OCI-LY7 (cell line): Measurements from ENCODE around the gene SLC26A9. TPM values are rescaled to one million over a fixed set of nuclear protein-coding genes. Genes with fewer than 3 reads are reported as not detected.

Source experiments
- BruUV-seq: library from RNA; stranded (reverse); fragments of 400-500 nt; replicated peaks from 2 replicates; lab custom pipeline; 2021; lab: Mats Ljungman, UMichigan
- CTCF ChIA-PET: fragments of 300-600 bp; sonication (Branson Sonifier 250); formaldehyde crosslinking; loops from one replicate; lab custom pipeline; 2022; ENCODE audit warnings: antibody characterized with exemption; ENCODE audit not compliant: unreplicated experiment; lab: Charles Lee
- POLR2A ChIA-PET: fragments of 300-600 bp; sonication (Branson Sonifier 250); formaldehyde crosslinking; loops from one replicate; lab custom pipeline; 2022; ENCODE audit warnings: antibody characterized with exemption; lab: Charles Lee
- DNase-seq: peaks from one replicate; pipeline ENCODE4 v3.0.0-alpha.2; 2015; ENCODE audit warnings: low spot score
- H2AFZ ChIP-seq: fragments of 200-600 bp; sonication (generic), shearing (Covaris generic); 2 replicates; pipeline ENCODE4 v1.6.1; 2014; ENCODE audit warnings: mild to moderate bottlenecking, antibody characterized with exemption, low read length, moderate library complexity
- H3K27ac ChIP-seq: fragments of 200-600 bp; sonication (generic); 2 replicates; pipeline ENCODE4 v1.5.1; 2014; ENCODE audit warnings: mixed run types, low read depth, mild to moderate bottlenecking, moderate library complexity, low read length, inconsistent platforms; ENCODE audit not compliant: poor library complexity, severe bottlenecking
- H3K36me3 ChIP-seq: fragments of 200-600 bp; sonication (generic); 2 replicates; pipeline ENCODE4 v1.6.1; 2014; ENCODE audit warnings: mild to moderate bottlenecking, antibody characterized with exemption, low read length, moderate library complexity, mixed read lengths; ENCODE audit not compliant: insufficient read depth
- H3K4me1 ChIP-seq: fragments of 200-600 bp; sonication (generic); 2 replicates; pipeline ENCODE4 v1.5.1; 2014; ENCODE audit warnings: mild to moderate bottlenecking, low read length; ENCODE audit not compliant: insufficient read depth, poor library complexity, severe bottlenecking
- H3K4me2 ChIP-seq: fragments of 200-600 bp; sonication (generic); 2 replicates; pipeline ENCODE4 v1.6.1; 2014; ENCODE audit warnings: mild to moderate bottlenecking, low read length
- H3K4me3 ChIP-seq: fragments of 200-600 bp; sonication (generic); 2 replicates; pipeline ENCODE4 v1.5.1; 2014; ENCODE audit warnings: mild to moderate bottlenecking, low read depth, low read length; ENCODE audit not compliant: poor library complexity, severe bottlenecking
- H3K79me2 ChIP-seq: fragments of 200-600 bp; sonication (generic); 2 replicates; pipeline ENCODE4 v1.6.1; 2016; ENCODE audit warnings: low read depth, mild to moderate bottlenecking, low read length, moderate library complexity, mixed read lengths; ENCODE audit not compliant: insufficient read depth
- H3K9me2 ChIP-seq: fragments of 200-600 bp; sonication (generic); 2 replicates; pipeline ENCODE4 v1.6.1; 2016; ENCODE audit warnings: mild to moderate bottlenecking, low read length, mixed read lengths; ENCODE audit not compliant: insufficient read depth
- H3K9me3 ChIP-seq: fragments of 200-600 bp; sonication (generic); 2 replicates; pipeline ENCODE4 v1.6.1; 2014; ENCODE audit warnings: mild to moderate bottlenecking, mixed run types, low read length, mixed read lengths
- H4K20me1 ChIP-seq: fragments of 200-600 bp; sonication (generic); 2 replicates; pipeline ENCODE4 v1.6.1; 2014; ENCODE audit warnings: mild to moderate bottlenecking, antibody characterized with exemption, low read length, moderate library complexity, mixed read lengths; ENCODE audit not compliant: insufficient read depth
- EZH2phosphoT487 ChIP-seq: fragments of 200-600 bp; sonication (generic); IDR thresholded peaks from 2 replicates; pipeline ENCODE4 v1.6.1; 2018; ENCODE audit warnings: low read depth, borderline replicate concordance, mild to moderate bottlenecking, mixed run types, antibody characterized with exemption, low read length, moderate library complexity, mixed read lengths
- intact Hi-C: fragments of 100-400 bp; cut with micrococcal nuclease; formaldehyde crosslinking; loops from one replicate; pipeline ENCODE4 v1.10.0; 2022; ENCODE audit not compliant: unreplicated experiment
- total RNA-seq, 2 experiments: library from RNA; depleted of rRNA in 1 of 2; stranded (reverse); fragments of >200 nt in 1 of 2; shearing (Covaris generic) in 1 of 2; gene quantifications; 2 replicates each; pipeline ENCODE4 v1.2.3, GENCODE V29; 2014 to 2022
- TF ChIP-seq, protein P1 (sequence below): fragments of 200-600 bp; sonication (generic); conservative IDR thresholded peaks from 2 replicates; pipeline ENCODE4 v1.5.1; 2014; ENCODE audit warnings: mild to moderate bottlenecking, antibody characterized with exemption, low read length, moderate library complexity, mixed read lengths

The SLC26A9 gene
- total RNA-seq, 2 experiments from 2014 or later = not detected

- ChIA-PET POLR2A (no interaction called here), CTCF (no interaction called here)
- H3K27ac ChIP-seq = no peak overlapping the region
- no peaks in the 10 kb centered on the region for H3K4me1 ChIP-seq
- no peak for TF ChIP-seq EZH2phosphoT487
- TF ChIP-seq, protein P1, sequence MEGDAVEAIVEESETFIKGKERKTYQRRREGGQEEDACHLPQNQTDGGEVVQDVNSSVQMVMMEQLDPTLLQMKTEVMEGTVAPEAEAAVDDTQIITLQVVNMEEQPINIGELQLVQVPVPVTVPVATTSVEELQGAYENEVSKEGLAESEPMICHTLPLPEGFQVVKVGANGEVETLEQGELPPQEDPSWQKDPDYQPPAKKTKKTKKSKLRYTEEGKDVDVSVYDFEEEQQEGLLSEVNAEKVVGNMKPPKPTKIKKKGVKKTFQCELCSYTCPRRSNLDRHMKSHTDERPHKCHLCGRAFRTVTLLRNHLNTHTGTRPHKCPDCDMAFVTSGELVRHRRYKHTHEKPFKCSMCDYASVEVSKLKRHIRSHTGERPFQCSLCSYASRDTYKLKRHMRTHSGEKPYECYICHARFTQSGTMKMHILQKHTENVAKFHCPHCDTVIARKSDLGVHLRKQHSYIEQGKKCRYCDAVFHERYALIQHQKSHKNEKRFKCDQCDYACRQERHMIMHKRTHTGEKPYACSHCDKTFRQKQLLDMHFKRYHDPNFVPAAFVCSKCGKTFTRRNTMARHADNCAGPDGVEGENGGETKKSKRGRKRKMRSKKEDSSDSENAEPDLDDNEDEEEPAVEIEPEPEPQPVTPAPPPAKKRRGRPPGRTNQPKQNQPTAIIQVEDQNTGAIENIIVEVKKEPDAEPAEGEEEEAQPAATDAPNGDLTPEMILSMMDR = no peak
- H3K79me2 ChIP-seq = no peaks in the 10 kb centered on the region
- no peaks in the 10 kb centered on the region for H3K9me2 ChIP-seq
- intact Hi-C loops = no loop called here
- no peak overlapping the region for H3K4me2 ChIP-seq
- no peaks in the 10 kb centered on the region for H3K36me3 ChIP-seq
- no peaks in the 10 kb centered on the region for H4K20me1 ChIP-seq
- H3K9me3 ChIP-seq = no peaks in the 10 kb centered on the region
- BruUV-seq = no TSS peak
- H3K4me3 ChIP-seq = no peak overlapping the region
- no peak overlapping the region for H2AFZ ChIP-seq
- no peak for DNase-seq
Measured at GRCh38 chr1:205962821-205963221, 19.6 kb upstream of the SLC26A9 start.

DNA sequence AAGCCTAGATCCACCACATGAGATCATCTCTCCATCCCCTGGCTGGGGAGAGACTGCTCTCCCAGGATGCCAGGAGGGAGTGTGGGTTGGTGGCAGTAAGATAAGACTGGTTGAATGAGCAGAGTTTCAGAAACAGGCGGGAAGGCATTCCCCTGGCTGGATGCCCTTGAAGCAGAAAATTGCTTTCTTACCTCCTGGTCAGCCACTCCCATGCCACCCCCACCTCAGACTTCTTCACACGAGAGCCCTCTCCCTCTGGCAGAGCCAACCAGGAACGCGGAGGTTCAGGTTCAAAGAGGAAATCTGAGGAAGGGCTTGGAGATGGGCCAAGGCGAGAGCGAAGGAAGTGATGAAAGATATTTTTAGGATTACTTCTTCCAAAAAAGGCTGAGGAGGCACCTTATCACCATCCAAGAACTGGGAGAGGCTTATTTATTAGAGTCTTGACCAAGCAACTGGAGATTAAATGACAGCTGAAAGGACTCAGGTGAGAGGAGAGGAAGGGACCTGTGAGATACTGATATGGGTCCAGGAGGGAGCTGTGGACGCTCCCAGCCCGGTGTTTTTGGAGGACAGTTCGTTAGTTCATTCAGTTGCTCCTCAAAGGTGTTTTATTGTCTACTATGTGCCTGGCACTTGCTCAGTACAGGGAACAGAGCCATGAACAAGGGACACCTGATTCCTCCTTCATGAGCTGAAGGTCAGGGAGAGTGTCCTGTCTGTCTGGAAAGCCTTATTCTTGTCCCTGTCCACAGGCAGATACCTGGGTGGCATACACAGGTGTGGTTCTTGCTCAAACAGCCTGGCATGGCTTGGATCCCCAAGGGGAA is 18.9 kb upstream of the SLC26A9 start:
- TF ChIP-seq, protein P1 = no peak
- no peak for TF ChIP-seq EZH2phosphoT487
- POLR2A ChIA-PET = no interaction called here

DNA sequence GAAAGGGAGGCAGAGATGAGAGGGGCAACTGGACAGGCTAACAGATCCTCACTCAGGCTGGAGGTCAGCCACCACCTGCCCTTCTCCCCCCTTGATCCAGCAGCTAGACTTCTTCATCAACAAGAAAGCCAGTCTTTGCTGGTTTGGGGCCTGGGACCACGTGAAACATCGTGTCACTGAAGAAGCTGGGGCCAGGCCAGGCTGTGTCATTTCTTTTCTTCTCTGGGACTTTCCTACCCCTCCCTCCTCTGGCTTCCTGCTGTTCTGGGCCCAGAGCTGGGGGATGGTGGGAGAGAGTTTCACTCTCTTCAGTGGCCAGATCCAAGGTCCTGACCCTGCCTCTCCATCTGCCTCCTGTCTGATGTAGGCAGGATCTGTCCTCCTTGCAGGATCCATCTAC is 18.1 kb upstream of the SLC26A9 start:
- H3K27ac ChIP-seq = no peak overlapping the region
- no peak overlapping the region for H3K4me3 ChIP-seq
- DNase-seq = no peak
- no TSS peak for BruUV-seq
- H3K9me2 ChIP-seq = no peaks in the 10 kb centered on the region
- no peaks in the 10 kb centered on the region for H3K36me3 ChIP-seq
- no peak overlapping the region for H3K4me2 ChIP-seq
- H2AFZ ChIP-seq = no peak overlapping the region
- no peaks in the 10 kb centered on the region for H3K79me2 ChIP-seq
- TF ChIP-seq, protein P1 = no peak
- TF ChIP-seq EZH2phosphoT487 = no peak
- POLR2A ChIA-PET = no interaction called here
- intact Hi-C loops = no loop called here
- H4K20me1 ChIP-seq = no peaks in the 10 kb centered on the region
- CTCF ChIA-PET = no interaction called here
- H3K4me1 ChIP-seq = no peaks in the 10 kb centered on the region
- H3K9me3 ChIP-seq = no peaks in the 10 kb centered on the region

More for the DNA sequence above, 18.9 kb upstream of the SLC26A9 start:
- H3K9me2 ChIP-seq = no peaks in the 10 kb centered on the region
- no peaks in the 10 kb centered on the region for H3K79me2 ChIP-seq
- BruUV-seq = no TSS peak
- no peak for DNase-seq
- H3K4me1 ChIP-seq = no peaks in the 10 kb centered on the region
- H3K4me2 ChIP-seq = no peak overlapping the region
- H3K9me3 ChIP-seq = no peaks in the 10 kb centered on the region
- CTCF ChIA-PET = no interaction called here
- intact Hi-C loops = no loop called here
- no peak overlapping the region for H3K27ac ChIP-seq
- H4K20me1 ChIP-seq = no peaks in the 10 kb centered on the region
- H2AFZ ChIP-seq = no peak overlapping the region
- no peak overlapping the region for H3K4me3 ChIP-seq
- H3K36me3 ChIP-seq = no peaks in the 10 kb centered on the region
